ENCODE results near the gene HOXA1.

Gene HOXA1

DNA sequence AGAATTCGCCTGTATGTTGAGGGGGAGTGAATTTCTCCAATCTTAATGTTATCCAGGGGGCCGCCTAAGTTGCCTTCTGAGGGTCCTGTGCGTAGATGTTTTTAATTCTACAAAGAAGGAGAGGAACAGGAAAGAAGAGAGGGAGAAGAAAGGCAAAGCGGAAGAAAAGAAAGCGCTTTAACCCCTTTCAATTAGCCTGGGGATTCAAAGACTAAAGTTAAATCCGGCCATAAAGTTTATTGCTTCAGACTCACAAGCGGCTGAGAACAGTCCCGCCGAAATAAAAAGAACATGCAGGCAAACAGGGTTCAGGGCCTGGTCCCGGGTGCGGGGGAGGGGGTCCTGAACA, 43.2 kb upstream of the HOXA1 start:
- Histone ChIP-seq H3K27ac (ENCODE audit: low read depth, low read length) (no peak overlapping the region), H2BK120ac (ENCODE audit: low read depth, low read length) (no peak overlapping the region), H3K18ac (ENCODE audit: low read length) (no peak overlapping the region), H4K5ac (ENCODE audit: low read length) (no peak overlapping the region), H2BK5ac (ENCODE audit: low read length) (no peak overlapping the region), H3K4me1 (ENCODE audit: control insufficient read depth, low read depth, low read length) (no peaks in the 10 kb centered on the region), H3K56ac (ENCODE audit: low read length) (no peak overlapping the region), H3K9ac (ENCODE audit: low read length) (no peak overlapping the region), H3K79me1 (ENCODE audit: low read length) (no peaks in the 10 kb centered on the region), H3K36me3 (ENCODE audit: control insufficient read depth, insufficient read depth, low read length) (no peaks in the 10 kb centered on the region), H2AK5ac (ENCODE audit: low read length) (no peak overlapping the region), H3K4me3 (ENCODE audit: low read length) (no peak overlapping the region), H3K27me3 (ENCODE audit: insufficient read depth, low read length, poor library complexity) (peaks cover 89% of the 10 kb centered on the region), H3K79me2 (ENCODE audit: control insufficient read depth, insufficient read depth, low read length) (no peaks in the 10 kb centered on the region), H2BK15ac (replicated peaks; ENCODE audit: low read depth) (no peak overlapping the region), H4K8ac (ENCODE audit: low read depth, low read length) (no peak overlapping the region), H3K23ac (ENCODE audit: low read length) (no peak overlapping the region), H3K4ac (ENCODE audit: low read depth, low read length) (no peak overlapping the region), H3K4me2 (ENCODE audit: low read length) (no peak overlapping the region)
- DNase-seq: no peak
- WGBS (ENCODE audit: extremely low coverage, insufficient coverage, low lambda C conversion rate): no CpG with 5 or more reads among the region's 11 CpGs

DNA sequence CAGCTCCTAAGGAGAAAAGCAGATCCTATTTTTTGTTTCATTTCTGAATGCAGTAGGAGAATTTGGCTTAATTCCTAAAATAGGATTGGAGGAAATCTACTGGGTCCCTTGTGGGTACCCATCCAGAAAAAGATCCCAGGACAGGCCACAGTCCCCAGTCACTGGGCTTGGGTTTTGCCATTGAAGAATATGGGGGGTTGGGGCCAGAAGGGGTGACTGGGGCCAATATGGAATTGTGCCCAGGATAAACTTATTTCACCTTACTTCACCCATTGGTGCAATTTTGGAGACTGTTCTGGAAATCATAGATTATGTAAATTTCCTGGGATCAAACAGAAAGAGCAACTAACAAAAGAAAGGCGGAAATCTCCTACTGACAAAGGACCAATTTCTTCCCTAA, 42.7 kb upstream of the HOXA1 start:
- no peaks in the 10 kb centered on the region for H3K4me1 ChIP-seq (ENCODE audit: control insufficient read depth, low read depth, low read length)

DNA sequence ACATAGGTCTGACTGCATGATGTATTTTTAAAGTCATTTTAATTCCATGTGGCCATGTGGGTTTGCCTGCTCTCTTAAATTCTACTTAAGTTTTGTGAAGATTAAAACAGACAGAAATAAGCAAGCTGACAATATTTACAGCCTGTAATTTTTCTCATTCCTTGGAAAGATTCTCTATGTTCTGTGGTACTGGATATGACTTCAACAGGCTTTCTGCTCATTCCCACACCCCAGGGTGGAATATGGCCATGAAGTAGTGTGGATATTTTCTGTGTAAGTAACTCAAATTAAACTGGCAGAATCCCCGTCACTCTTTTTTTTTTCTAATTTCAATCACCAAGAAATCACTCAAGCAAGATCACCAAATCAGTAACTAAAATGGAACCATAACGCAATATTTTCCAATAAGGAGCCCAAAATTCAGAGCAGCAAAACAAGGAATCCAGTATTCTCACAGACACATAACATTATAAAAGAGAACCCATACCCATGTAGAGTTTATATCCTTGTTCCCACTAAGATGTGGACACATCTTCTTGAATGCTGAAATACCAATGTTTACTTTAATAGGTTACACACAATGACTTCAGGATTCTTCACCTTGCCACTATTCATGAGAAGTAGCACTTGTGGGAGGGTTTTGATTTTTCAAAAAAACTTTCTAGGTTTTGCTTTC, 42.0 kb upstream of the HOXA1 start:
- no peak overlapping the region for H2BK5ac ChIP-seq (ENCODE audit: low read length)
- no peak overlapping the region for H3K4ac ChIP-seq (ENCODE audit: low read depth, low read length)
- H3K27me3 ChIP-seq (ENCODE audit: insufficient read depth, low read length, poor library complexity): peaks cover 96% of the 10 kb centered on the region
- no peak overlapping the region for H2AK5ac ChIP-seq (ENCODE audit: low read length)
- H3K18ac ChIP-seq (ENCODE audit: low read length): no peak overlapping the region
- H4K8ac ChIP-seq (ENCODE audit: low read depth, low read length): no peak overlapping the region
- H3K79me2 ChIP-seq (ENCODE audit: control insufficient read depth, insufficient read depth, low read length): no peaks in the 10 kb centered on the region
- H3K36me3 ChIP-seq (ENCODE audit: control insufficient read depth, insufficient read depth, low read length): no peaks in the 10 kb centered on the region
- DNase-seq: no peak
- no peak overlapping the region for H2BK120ac ChIP-seq (ENCODE audit: low read depth, low read length)
- no peak overlapping the region for H3K4me3 ChIP-seq (ENCODE audit: low read length)
- WGBS (ENCODE audit: extremely low coverage, insufficient coverage, low lambda C conversion rate): no CpG with 5 or more reads among the region's 2 CpGs
- no peak overlapping the region for H3K27ac ChIP-seq (ENCODE audit: low read depth, low read length)
- H3K23ac ChIP-seq (ENCODE audit: low read length): no peak overlapping the region
- H2BK15ac ChIP-seq (replicated peaks; ENCODE audit: low read depth): no peak overlapping the region
- no peak overlapping the region for H4K5ac ChIP-seq (ENCODE audit: low read length)
- H3K9ac ChIP-seq (ENCODE audit: low read length): no peak overlapping the region
- no peaks in the 10 kb centered on the region for H3K4me1 ChIP-seq (ENCODE audit: control insufficient read depth, low read depth, low read length)
- no peak overlapping the region for H3K4me2 ChIP-seq (ENCODE audit: low read length)
- H3K79me1 ChIP-seq (ENCODE audit: low read length): no peaks in the 10 kb centered on the region
- H3K56ac ChIP-seq (ENCODE audit: low read length): no peak overlapping the region

More for the DNA sequence above, 42.7 kb upstream of the HOXA1 start:
- H3K4me3 ChIP-seq (ENCODE audit: low read length): no peak overlapping the region
- H2BK120ac ChIP-seq (ENCODE audit: low read depth, low read length): no peak overlapping the region
- H3K56ac ChIP-seq (ENCODE audit: low read length): no peak overlapping the region
- no peak overlapping the region for H4K5ac ChIP-seq (ENCODE audit: low read length)
- no peak overlapping the region for H2AK5ac ChIP-seq (ENCODE audit: low read length)
- H2BK15ac ChIP-seq (replicated peaks; ENCODE audit: low read depth): no peak overlapping the region
- no peak overlapping the region for H3K27ac ChIP-seq (ENCODE audit: low read depth, low read length)
- H3K79me2 ChIP-seq (ENCODE audit: control insufficient read depth, insufficient read depth, low read length): no peaks in the 10 kb centered on the region
- H3K23ac ChIP-seq (ENCODE audit: low read length): no peak overlapping the region
- no peak overlapping the region for H3K4me2 ChIP-seq (ENCODE audit: low read length)
- DNase-seq: no peak
- H3K18ac ChIP-seq (ENCODE audit: low read length): no peak overlapping the region
- WGBS (ENCODE audit: extremely low coverage, insufficient coverage, low lambda C conversion rate): no CpG with 5 or more reads among the region's 1 CpG
- H2BK5ac ChIP-seq (ENCODE audit: low read length): no peak overlapping the region
- H4K8ac ChIP-seq (ENCODE audit: low read depth, low read length): no peak overlapping the region
- H3K27me3 ChIP-seq (ENCODE audit: insufficient read depth, low read length, poor library complexity): peaks cover 93% of the 10 kb centered on the region
- H3K9ac ChIP-seq (ENCODE audit: low read length): no peak overlapping the region
- no peaks in the 10 kb centered on the region for H3K79me1 ChIP-seq (ENCODE audit: low read length)
- H3K4ac ChIP-seq (ENCODE audit: low read depth, low read length): no peak overlapping the region
- H3K36me3 ChIP-seq (ENCODE audit: control insufficient read depth, insufficient read depth, low read length): no peaks in the 10 kb centered on the region

DNA sequence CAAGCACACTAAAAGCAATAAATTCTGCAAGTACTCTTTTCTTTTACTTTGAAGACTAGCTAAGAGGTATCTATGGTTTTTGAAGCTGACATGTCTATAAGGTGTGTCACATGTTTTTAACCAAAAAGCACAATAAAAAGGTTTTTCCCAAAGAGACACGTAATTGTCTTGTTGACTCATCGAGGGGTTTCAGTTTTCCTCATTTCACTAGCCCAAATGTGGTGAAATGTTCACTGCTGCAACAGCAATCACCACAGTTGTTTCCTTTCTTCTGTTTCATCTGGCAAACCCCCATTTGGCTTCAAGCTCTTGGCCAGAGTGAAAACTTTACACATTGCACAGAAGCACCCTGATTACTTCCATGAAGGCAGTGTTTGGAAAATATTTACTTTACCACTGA, 38.6 kb upstream of the HOXA1 start:
- Histone ChIP-seq H3K4ac (ENCODE audit: low read depth, low read length) (no peak overlapping the region), H3K79me1 (ENCODE audit: low read length) (no peaks in the 10 kb centered on the region), H3K27ac (ENCODE audit: low read depth, low read length) (no peak overlapping the region), H2BK15ac (replicated peaks; ENCODE audit: low read depth) (no peak overlapping the region), H3K4me3 (ENCODE audit: low read length) (no peak overlapping the region), H4K8ac (ENCODE audit: low read depth, low read length) (no peak overlapping the region), H3K4me1 (ENCODE audit: control insufficient read depth, low read depth, low read length) (no peaks in the 10 kb centered on the region), H2BK5ac (ENCODE audit: low read length) (no peak overlapping the region), H3K4me2 (ENCODE audit: low read length) (no peak overlapping the region), H3K36me3 (ENCODE audit: control insufficient read depth, insufficient read depth, low read length) (no peaks in the 10 kb centered on the region), H4K5ac (ENCODE audit: low read length) (no peak overlapping the region), H3K56ac (ENCODE audit: low read length) (no peak overlapping the region), H2AK5ac (ENCODE audit: low read length) (no peak overlapping the region), H3K79me2 (ENCODE audit: control insufficient read depth, insufficient read depth, low read length) (no peaks in the 10 kb centered on the region), H3K27me3 (ENCODE audit: insufficient read depth, low read length, poor library complexity) (peaks cover 89% of the 10 kb centered on the region), H2BK120ac (ENCODE audit: low read depth, low read length) (no peak overlapping the region), H3K9ac (ENCODE audit: low read length) (no peak overlapping the region), H3K23ac (ENCODE audit: low read length) (no peak overlapping the region), H3K18ac (ENCODE audit: low read length) (no peak overlapping the region)
- WGBS (ENCODE audit: extremely low coverage, insufficient coverage, low lambda C conversion rate): no CpG with 5 or more reads among the region's 2 CpGs
- no peak for DNase-seq

DNA sequence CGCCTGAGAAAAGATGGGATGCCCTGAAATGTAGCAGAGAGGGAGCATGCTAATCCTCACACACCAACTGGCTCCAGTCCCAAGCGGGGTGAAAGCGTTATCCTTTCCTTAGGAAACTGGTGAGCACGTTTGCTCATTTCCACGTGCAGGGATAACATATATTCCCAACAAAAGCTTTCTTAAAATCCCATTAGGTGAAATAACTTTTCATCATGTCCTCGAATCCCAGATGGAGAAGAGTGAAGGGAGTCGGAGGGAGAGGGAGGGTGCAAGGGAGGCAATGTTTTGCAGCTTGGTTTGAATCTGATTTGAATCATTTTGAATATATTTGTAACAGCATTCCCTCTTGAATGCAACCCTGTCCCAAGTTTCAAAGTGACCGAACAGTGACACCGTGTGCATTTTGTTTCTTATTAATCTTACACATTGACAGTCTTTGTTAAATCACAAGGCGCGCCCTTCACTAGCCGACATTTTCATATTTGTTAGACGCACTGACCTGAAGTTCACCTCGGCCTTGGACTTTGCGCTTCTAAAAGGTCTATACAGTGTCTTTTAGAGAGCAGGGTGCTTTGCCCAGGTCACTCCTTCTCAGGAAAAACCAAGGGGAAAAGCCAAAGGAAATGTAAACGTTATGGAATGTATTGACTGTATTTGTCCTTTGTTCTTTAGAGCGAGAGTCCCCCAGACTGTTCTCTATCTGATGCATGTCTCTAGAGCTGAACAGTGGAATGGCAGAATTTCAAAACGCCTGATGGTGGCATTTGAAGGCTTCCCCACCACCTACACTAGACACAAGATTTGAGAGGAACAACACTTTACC, 37.8 kb upstream of the HOXA1 start:
- Histone ChIP-seq H2BK15ac (replicated peaks; ENCODE audit: low read depth) (no peak overlapping the region), H3K79me1 (ENCODE audit: low read length) (no peaks in the 10 kb centered on the region), H3K27me3 (ENCODE audit: insufficient read depth, low read length, poor library complexity) (peaks cover 89% of the 10 kb centered on the region), H3K36me3 (ENCODE audit: control insufficient read depth, insufficient read depth, low read length) (no peaks in the 10 kb centered on the region), H3K4me3 (ENCODE audit: low read length) (no peak overlapping the region), H3K4ac (ENCODE audit: low read depth, low read length) (no peak overlapping the region), H2BK120ac (ENCODE audit: low read depth, low read length) (no peak overlapping the region), H3K56ac (ENCODE audit: low read length) (no peak overlapping the region), H3K27ac (ENCODE audit: low read depth, low read length) (no peak overlapping the region), H2BK5ac (ENCODE audit: low read length) (no peak overlapping the region), H3K9ac (ENCODE audit: low read length) (no peak overlapping the region), H2AK5ac (ENCODE audit: low read length) (no peak overlapping the region), H4K5ac (ENCODE audit: low read length) (no peak overlapping the region), H3K4me1 (ENCODE audit: control insufficient read depth, low read depth, low read length) (no peaks in the 10 kb centered on the region), H3K79me2 (ENCODE audit: control insufficient read depth, insufficient read depth, low read length) (no peaks in the 10 kb centered on the region), H4K8ac (ENCODE audit: low read depth, low read length) (no peak overlapping the region), H3K4me2 (ENCODE audit: low read length) (no peak overlapping the region), H3K18ac (ENCODE audit: low read length) (no peak overlapping the region), H3K23ac (ENCODE audit: low read length) (no peak overlapping the region)
- no CpG with 5 or more reads among the region's 18 CpGs for WGBS (ENCODE audit: extremely low coverage, insufficient coverage, low lambda C conversion rate)
- no peak for DNase-seq

All from mesendoderm (in vitro differentiated cells).